ENCODE measurements around the gene SRD5A1. TPM values are rescaled to one million over a fixed set of nuclear protein-coding genes. Genes with fewer than 3 reads are reported as not detected.

SRD5A1 gene
- total RNA-seq, 1 experiment from 2014 or later, result 30.4 TPM

- Histone ChIP-seq H3K27ac (ENCODE audit: low read length) (no peak overlapping the region), H3K4me1 (ENCODE audit: control insufficient read depth, insufficient read depth, low read length) (no peaks in the 10 kb centered on the region), H3K4me3 (ENCODE audit: low read depth in 2 of 2, low read length in 2 of 2) (no peak overlapping the region), H3K9me3 (ENCODE audit: control insufficient read depth, insufficient read depth, low read depth, low read length) (no peaks in the 10 kb centered on the region), H3K27me3 (ENCODE audit: control insufficient read depth, insufficient read depth, low read length) (peaks cover 13% of the 10 kb centered on the region; the same call in 1 of the 2 replicates), H3K36me3 (ENCODE audit: control insufficient read depth, insufficient read depth, low read length) (no peaks in the 10 kb centered on the region)
- in situ Hi-C loops (cut with HindIII; ENCODE audit: low pct_unique_long_range_greater_than_20kb, low sequenced_read_pairs), result no loop called here
- BruUV-seq (replicated peaks), result no TSS peak
- CTCF ChIA-PET, result no interaction called here
- POLR2A ChIA-PET, result no interaction called here
- no peak for ATAC-seq
- DNase-seq (ENCODE audit: low read depth, low spot score), result no peak
- intact Hi-C loops (cut with micrococcal nuclease; ENCODE audit: unreplicated experiment), result no loop called here
- TF ChIP-seq POLR2AphosphoS5 (IDR thresholded peaks at IDR 0.05; ENCODE audit: low read depth, low read length), result no peak
- no peak for TF ChIP-seq SIN3A (IDR thresholded peaks at IDR 0.05; ENCODE audit: borderline replicate concordance, insufficient read depth, low read depth, low read length)
- no peak for TF ChIP-seq CTCF (IDR thresholded peaks at IDR 0.05)
- no peak for TF ChIP-seq TCF7L2 (IDR thresholded peaks at IDR 0.05; ENCODE audit: low read depth, low read length)
- no peak for TF ChIP-seq REST (IDR thresholded peaks at IDR 0.05; ENCODE audit: insufficient read depth in 1 of 2, low read depth in 2 of 2, low read length in 1 of 2)
These were observed 59.7 kb downstream of the SRD5A1 start for GRCh38 chr5:6692906-6693305.

- intact Hi-C loops (cut with micrococcal nuclease; ENCODE audit: unreplicated experiment) (no loop called here), in situ Hi-C loops (cut with HindIII; ENCODE audit: low pct_unique_long_range_greater_than_20kb, low sequenced_read_pairs) (no loop called here)
- Histone ChIP-seq H3K9me3 (ENCODE audit: control insufficient read depth, insufficient read depth, low read depth, low read length) (no peaks in the 10 kb centered on the region), H3K36me3 (ENCODE audit: control insufficient read depth, insufficient read depth, low read length) (no peaks in the 10 kb centered on the region), H3K4me3 (ENCODE audit: low read depth in 2 of 2, low read length in 2 of 2) (no peak overlapping the region), H3K27ac (ENCODE audit: low read length) (no peak overlapping the region), H3K27me3 (ENCODE audit: control insufficient read depth, insufficient read depth, low read length) (peaks cover 9% of the 10 kb centered on the region), H3K4me1 (ENCODE audit: control insufficient read depth, insufficient read depth, low read length) (no peaks in the 10 kb centered on the region)
- no peak for ATAC-seq
- TF ChIP-seq POLR2AphosphoS5 (IDR thresholded peaks at IDR 0.05; ENCODE audit: low read depth, low read length) (no peak), SIN3A (IDR thresholded peaks at IDR 0.05; ENCODE audit: borderline replicate concordance, insufficient read depth, low read depth, low read length) (no peak), CTCF (IDR thresholded peaks at IDR 0.05) (no peak), TCF7L2 (IDR thresholded peaks at IDR 0.05; ENCODE audit: low read depth, low read length) (no peak), REST (IDR thresholded peaks at IDR 0.05; ENCODE audit: insufficient read depth in 1 of 2, low read depth in 2 of 2, low read length in 1 of 2) (no peak)
- ChIA-PET CTCF (no interaction called here), POLR2A (no interaction called here)
- BruUV-seq (replicated peaks), result no TSS peak
- DNase-seq (ENCODE audit: low read depth, low spot score), result no peak
These were observed 65.5 kb downstream of the SRD5A1 start for GRCh38 chr5:6698696-6699095.

Data from Panc1 (cell line).